Measurements from ENCODE around the gene SPINK7.

Gene SPINK7

DNA sequence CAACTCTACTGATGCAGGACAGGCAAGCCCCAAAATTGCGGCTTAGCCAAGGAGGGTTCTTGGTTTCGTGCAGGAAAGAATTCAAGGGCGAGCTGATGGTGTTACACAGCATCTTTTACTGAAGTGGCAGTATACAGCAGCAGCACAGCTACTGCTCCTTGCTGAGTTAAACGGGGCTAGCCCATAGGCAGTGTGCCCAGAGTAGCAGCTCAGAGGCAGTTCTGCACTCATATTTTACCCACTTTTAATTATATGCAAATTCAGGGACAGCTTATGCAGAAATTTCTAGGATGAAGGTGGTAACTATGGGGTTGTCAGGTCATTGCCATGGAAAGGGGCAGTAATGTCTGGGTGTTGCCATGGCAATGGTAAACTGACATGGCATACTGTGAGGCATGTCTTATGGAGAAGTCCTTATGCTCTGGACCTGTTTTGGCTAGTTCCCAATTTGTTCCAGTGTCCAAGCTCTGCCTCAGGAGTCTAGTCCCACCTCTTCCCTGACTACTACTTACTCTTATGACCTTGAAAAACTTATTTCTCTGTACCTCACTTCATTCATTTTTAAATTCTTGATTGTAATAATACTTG, 21.1 kb downstream of the SPINK7 start:
- DNase-seq (ENCODE audit: insufficient read length, low spot score), result no peak
- FAIRE-seq, result no peak
- TF ChIP-seq, protein P1, sequence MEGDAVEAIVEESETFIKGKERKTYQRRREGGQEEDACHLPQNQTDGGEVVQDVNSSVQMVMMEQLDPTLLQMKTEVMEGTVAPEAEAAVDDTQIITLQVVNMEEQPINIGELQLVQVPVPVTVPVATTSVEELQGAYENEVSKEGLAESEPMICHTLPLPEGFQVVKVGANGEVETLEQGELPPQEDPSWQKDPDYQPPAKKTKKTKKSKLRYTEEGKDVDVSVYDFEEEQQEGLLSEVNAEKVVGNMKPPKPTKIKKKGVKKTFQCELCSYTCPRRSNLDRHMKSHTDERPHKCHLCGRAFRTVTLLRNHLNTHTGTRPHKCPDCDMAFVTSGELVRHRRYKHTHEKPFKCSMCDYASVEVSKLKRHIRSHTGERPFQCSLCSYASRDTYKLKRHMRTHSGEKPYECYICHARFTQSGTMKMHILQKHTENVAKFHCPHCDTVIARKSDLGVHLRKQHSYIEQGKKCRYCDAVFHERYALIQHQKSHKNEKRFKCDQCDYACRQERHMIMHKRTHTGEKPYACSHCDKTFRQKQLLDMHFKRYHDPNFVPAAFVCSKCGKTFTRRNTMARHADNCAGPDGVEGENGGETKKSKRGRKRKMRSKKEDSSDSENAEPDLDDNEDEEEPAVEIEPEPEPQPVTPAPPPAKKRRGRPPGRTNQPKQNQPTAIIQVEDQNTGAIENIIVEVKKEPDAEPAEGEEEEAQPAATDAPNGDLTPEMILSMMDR (IDR thresholded peaks at IDR 0.05; ENCODE audit: insufficient read depth, missing control alignments), result no peak

DNA sequence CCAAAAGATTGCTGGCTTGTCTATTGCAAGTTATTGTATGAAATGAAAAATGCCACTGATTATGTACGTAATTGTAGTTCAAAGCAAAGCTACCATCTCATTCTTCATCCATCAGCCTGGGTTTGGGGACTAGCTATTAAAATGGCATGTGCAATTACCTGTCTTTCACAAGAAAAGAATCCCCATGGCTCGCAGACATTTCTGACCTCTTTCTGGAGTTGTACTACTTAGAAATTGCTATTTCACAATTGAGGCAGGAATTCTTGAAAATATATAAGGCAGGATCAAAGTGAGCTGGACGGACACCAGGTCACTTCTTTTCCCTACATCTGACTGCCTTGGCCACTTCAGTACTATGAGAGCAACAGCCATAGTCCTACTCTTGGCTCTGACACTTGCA, 23.0 kb downstream of the SPINK7 start, which contains the start of gene SPINK9:
TSS of gene SPINK9 (plus strand) at position 301 of the 400 bp plus-strand sequence. CDS start at position 356, 55 bp downstream.
- FAIRE-seq, result no peak
- TF ChIP-seq, protein P1 (IDR thresholded peaks at IDR 0.05; ENCODE audit: insufficient read depth, missing control alignments), result no peak
- no peak for DNase-seq (ENCODE audit: insufficient read length, low spot score)

DNA sequence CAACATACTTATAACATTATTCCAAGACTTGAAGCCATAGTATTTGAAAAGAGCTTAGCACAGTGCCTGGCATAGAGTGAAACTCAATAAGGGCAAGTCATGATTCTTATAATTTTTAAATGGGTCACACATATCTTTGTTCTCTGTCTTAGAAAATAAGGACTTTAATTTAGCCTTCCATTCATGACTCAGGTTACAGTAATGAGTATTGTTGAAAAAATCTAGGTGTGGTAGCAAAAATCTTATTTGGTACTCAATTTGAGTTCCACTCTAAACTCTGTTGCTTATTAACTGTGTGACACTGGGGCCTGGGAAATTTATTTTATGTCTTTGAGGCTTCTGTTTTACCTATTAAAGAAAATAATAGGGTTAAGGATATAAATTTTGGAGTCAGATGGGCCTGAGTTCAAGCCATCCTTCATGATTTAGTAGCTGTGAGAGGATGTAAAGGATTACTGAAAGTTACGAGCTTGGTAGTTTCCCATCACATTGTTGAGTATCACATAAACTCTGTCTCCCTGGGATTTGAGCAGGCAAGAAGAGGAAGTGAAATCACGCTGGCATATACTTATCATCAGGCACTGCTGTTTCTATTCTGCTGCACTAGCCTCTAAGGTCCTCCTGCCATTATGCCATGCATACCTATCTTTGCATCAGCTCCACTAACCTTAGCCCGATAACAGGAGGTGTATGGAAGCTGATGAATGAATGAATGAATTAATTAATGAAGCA, 24.6 kb downstream of the SPINK7 start:
- TF ChIP-seq, protein P1 (IDR thresholded peaks at IDR 0.05; ENCODE audit: insufficient read depth, missing control alignments), result no peak
- FAIRE-seq (no peak), DNase-seq (ENCODE audit: insufficient read length, low spot score) (no peak)

DNA sequence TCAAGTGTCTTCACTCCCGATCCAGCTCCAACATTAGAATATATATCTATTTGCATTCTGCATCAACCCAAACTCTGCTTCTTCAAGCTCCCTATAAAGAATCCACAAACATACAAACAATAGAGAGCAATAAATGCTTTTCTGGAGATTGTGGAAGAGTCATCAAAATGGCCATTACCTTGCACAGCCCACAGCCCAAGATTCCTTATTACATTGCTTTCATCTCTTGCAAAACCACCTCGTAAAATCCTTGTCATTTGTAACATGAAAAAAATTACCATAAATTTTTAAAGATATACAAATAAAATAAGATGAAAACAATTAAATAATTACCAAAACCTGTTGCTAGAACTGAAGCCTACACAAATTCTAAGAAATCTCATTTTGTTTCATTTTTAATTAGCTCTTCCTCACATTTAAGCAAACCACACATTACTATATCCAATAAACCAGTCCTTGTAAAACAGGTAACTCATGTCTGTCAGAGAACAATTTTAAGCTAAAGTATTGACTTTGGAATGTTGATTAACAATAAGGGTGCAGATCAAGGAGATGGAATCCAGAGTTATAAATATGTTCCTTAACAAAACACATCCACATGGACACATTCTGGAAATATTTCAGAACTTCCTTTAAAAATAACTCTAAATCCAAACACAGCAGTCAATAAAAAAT, 30.3 kb downstream of the SPINK7 start:
- DNase-seq (ENCODE audit: insufficient read length, low spot score), result no peak
- TF ChIP-seq, protein P1 (IDR thresholded peaks at IDR 0.05; ENCODE audit: insufficient read depth, missing control alignments), result no peak
- FAIRE-seq, result no peak

DNA sequence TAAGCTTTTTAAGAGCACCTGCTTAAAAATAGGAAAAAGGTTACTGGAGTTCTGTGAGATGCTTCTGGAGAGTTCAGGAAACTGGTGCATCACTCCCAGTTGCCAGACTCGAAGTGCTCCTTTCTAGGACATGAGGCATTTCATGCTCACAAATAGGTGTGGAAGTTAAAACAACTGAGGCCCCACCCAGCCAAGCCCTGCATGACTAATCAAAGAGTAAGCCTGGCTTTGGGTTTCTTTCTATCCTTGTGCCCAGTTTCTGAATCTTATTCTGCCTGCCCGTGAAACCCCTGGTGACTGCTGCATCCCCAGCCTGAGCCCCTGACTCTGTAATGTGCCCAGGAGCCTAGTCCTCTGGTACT, 30.8 kb downstream of the SPINK7 start:
- DNase-seq (ENCODE audit: insufficient read length, low spot score) (no peak), FAIRE-seq (no peak)
- TF ChIP-seq, protein P1 (IDR thresholded peaks at IDR 0.05; ENCODE audit: insufficient read depth, missing control alignments), result no peak

DNA sequence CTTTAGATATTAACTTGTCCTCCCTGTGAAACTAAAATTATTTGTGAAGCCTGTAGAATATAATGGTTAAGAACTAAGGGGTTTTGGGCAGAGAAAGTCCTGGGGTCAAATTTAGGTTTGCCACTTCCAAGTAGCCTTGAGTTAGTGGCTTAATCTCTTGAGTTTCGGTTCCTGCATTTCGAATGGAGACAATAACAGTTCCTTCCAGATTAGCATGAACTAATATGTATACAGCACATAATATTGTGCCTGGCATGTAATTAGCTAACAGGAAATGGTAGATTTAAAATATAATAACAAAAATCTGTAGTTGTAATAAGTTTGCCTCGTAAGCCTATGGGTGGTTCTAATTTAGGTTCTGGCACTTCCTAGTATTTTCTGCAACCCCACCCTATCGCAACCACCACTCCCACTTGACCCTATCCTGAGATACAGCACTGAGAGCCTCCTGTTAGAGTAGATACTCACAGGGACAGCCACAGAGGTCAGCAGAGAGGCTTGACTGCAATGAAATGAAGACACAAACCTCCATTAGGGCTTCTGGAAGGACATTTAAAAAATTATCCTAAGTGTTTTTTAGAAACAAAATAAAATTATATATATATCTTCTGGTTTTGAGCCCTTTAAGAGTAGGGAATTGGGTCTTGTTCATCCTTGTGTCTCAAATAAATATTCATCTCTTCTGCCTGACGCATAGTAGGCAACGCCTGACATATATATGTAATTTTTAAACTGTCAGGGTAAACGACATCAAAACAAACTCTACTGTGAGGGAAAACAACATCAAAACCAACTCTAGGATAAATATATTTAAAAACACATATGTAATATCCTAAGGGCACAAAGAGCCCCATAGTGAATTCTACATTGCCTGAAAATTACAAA, 31.6 kb downstream of the SPINK7 start:
- no peak for FAIRE-seq
- no peak for DNase-seq (ENCODE audit: insufficient read length, low spot score)
- TF ChIP-seq, protein P1 (IDR thresholded peaks at IDR 0.05; ENCODE audit: insufficient read depth, missing control alignments), result no peak

Measured in D721Med (cell line).